ENCODE measurements around the gene CPXM2.

The CPXM2 gene

GRCh38 chr10:123754123-123754522 lies 137.5 kb downstream of the CPXM2 start:
- TF ChIP-seq CTCF (conservative IDR thresholded peaks at IDR 0.05; ENCODE audit: low read depth): no peak
- POLR2A ChIA-PET (ENCODE audit: low non-redundant PET): no interaction called here

GRCh38 chr10:123751342-123752134 lies 140.1 kb downstream of the CPXM2 start:
- TF ChIP-seq CTCF (conservative IDR thresholded peaks at IDR 0.05; ENCODE audit: low read depth): no peak
- POLR2A ChIA-PET (ENCODE audit: low non-redundant PET): no interaction called here
- no peak overlapping the region for H3K27ac ChIP-seq
- DNase-seq (ENCODE audit: low spot score): no peak
- CTCF ChIA-PET: no interaction called here

More at GRCh38 chr10:123754123-123754522, 137.5 kb downstream of the CPXM2 start:
- no peak for DNase-seq (ENCODE audit: low spot score)
- CTCF ChIA-PET: no interaction called here
- H3K27ac ChIP-seq: no peak overlapping the region

- TF ChIP-seq CTCF (conservative IDR thresholded peaks at IDR 0.05; ENCODE audit: low read depth): no peak
- no peak for DNase-seq (ENCODE audit: low spot score)
- CTCF ChIA-PET: interaction anchor here (0.6 kb wide), 1 partner anchor 163 kb away, joined by 3 read pairs; no protein-coding TSS in a partner anchor
- POLR2A ChIA-PET (ENCODE audit: low non-redundant PET): no interaction called here
- H3K27ac ChIP-seq: no peak overlapping the region
Observed at GRCh38 chr10:123750901-123751300, 140.7 kb downstream of the CPXM2 start.

GRCh38 chr10:123748711-123749110 lies 142.9 kb downstream of the CPXM2 start:
- ChIA-PET CTCF (no interaction called here), POLR2A (ENCODE audit: low non-redundant PET) (no interaction called here)
- TF ChIP-seq CTCF (conservative IDR thresholded peaks at IDR 0.05; ENCODE audit: low read depth): no peak
- H3K27ac ChIP-seq: no peak overlapping the region
- no peak for DNase-seq (ENCODE audit: low spot score)

- DNase-seq (ENCODE audit: low spot score): no peak
- TF ChIP-seq CTCF (conservative IDR thresholded peaks at IDR 0.05; ENCODE audit: low read depth): no peak
- no peak overlapping the region for H3K27ac ChIP-seq
- CTCF ChIA-PET: no interaction called here
- POLR2A ChIA-PET (ENCODE audit: low non-redundant PET): no interaction called here
Observed at GRCh38 chr10:123747426-123747825, 144.2 kb downstream of the CPXM2 start.

- ChIA-PET POLR2A (ENCODE audit: low non-redundant PET) (no interaction called here), CTCF (no interaction called here)
- no peak for TF ChIP-seq CTCF (conservative IDR thresholded peaks at IDR 0.05; ENCODE audit: low read depth)
- H3K27ac ChIP-seq: no peak overlapping the region
- no peak for DNase-seq (ENCODE audit: low spot score)
Observed at GRCh38 chr10:123746942-123747341, 144.7 kb downstream of the CPXM2 start.

Measured in RWPE1 (cell line).